OCI-LY7 (cell line): ENCODE results near the gene CCDC33. TPM values are rescaled to one million over a fixed set of nuclear protein-coding genes. Genes with fewer than 3 reads are reported as not detected.
A peak's percentile ranks its signal among the peaks of the same experiment; 100 is the strongest.

ENCODE experiments used
- BruUV-seq: library from RNA; stranded (reverse); fragments of 400-500 nt; replicated peaks from 2 replicates; lab custom pipeline; 2021; lab: Mats Ljungman, UMichigan
- CTCF ChIA-PET: fragments of 300-600 bp; sonication (Branson Sonifier 250); formaldehyde crosslinking; loops from one replicate; lab custom pipeline; 2022; ENCODE audit warnings: antibody characterized with exemption; ENCODE audit not compliant: unreplicated experiment; lab: Charles Lee
- POLR2A ChIA-PET: fragments of 300-600 bp; sonication (Branson Sonifier 250); formaldehyde crosslinking; loops from one replicate; lab custom pipeline; 2022; ENCODE audit warnings: antibody characterized with exemption; lab: Charles Lee
- DNase-seq: peaks from one replicate; pipeline ENCODE4 v3.0.0-alpha.2; 2015; ENCODE audit warnings: low spot score
- H2AFZ ChIP-seq: fragments of 200-600 bp; sonication (generic), shearing (Covaris generic); 2 replicates; pipeline ENCODE4 v1.6.1; 2014; ENCODE audit warnings: mild to moderate bottlenecking, antibody characterized with exemption, low read length, moderate library complexity
- H3K27ac ChIP-seq: fragments of 200-600 bp; sonication (generic); 2 replicates; pipeline ENCODE4 v1.5.1; 2014; ENCODE audit warnings: mixed run types, low read depth, mild to moderate bottlenecking, moderate library complexity, low read length, inconsistent platforms; ENCODE audit not compliant: poor library complexity, severe bottlenecking
- H3K36me3 ChIP-seq: fragments of 200-600 bp; sonication (generic); 2 replicates; pipeline ENCODE4 v1.6.1; 2014; ENCODE audit warnings: mild to moderate bottlenecking, antibody characterized with exemption, low read length, moderate library complexity, mixed read lengths; ENCODE audit not compliant: insufficient read depth
- H3K4me1 ChIP-seq: fragments of 200-600 bp; sonication (generic); 2 replicates; pipeline ENCODE4 v1.5.1; 2014; ENCODE audit warnings: mild to moderate bottlenecking, low read length; ENCODE audit not compliant: insufficient read depth, poor library complexity, severe bottlenecking
- H3K4me2 ChIP-seq: fragments of 200-600 bp; sonication (generic); 2 replicates; pipeline ENCODE4 v1.6.1; 2014; ENCODE audit warnings: mild to moderate bottlenecking, low read length
- H3K4me3 ChIP-seq: fragments of 200-600 bp; sonication (generic); 2 replicates; pipeline ENCODE4 v1.5.1; 2014; ENCODE audit warnings: mild to moderate bottlenecking, low read depth, low read length; ENCODE audit not compliant: poor library complexity, severe bottlenecking
- H3K79me2 ChIP-seq: fragments of 200-600 bp; sonication (generic); 2 replicates; pipeline ENCODE4 v1.6.1; 2016; ENCODE audit warnings: low read depth, mild to moderate bottlenecking, low read length, moderate library complexity, mixed read lengths; ENCODE audit not compliant: insufficient read depth
- H3K9me2 ChIP-seq: fragments of 200-600 bp; sonication (generic); 2 replicates; pipeline ENCODE4 v1.6.1; 2016; ENCODE audit warnings: mild to moderate bottlenecking, low read length, mixed read lengths; ENCODE audit not compliant: insufficient read depth
- H3K9me3 ChIP-seq: fragments of 200-600 bp; sonication (generic); 2 replicates; pipeline ENCODE4 v1.6.1; 2014; ENCODE audit warnings: mild to moderate bottlenecking, mixed run types, low read length, mixed read lengths
- H4K20me1 ChIP-seq: fragments of 200-600 bp; sonication (generic); 2 replicates; pipeline ENCODE4 v1.6.1; 2014; ENCODE audit warnings: mild to moderate bottlenecking, antibody characterized with exemption, low read length, moderate library complexity, mixed read lengths; ENCODE audit not compliant: insufficient read depth
- CTCF ChIP-seq: fragments of 200-600 bp; sonication (generic); conservative IDR thresholded peaks from 2 replicates; pipeline ENCODE4 v1.5.1; 2014; ENCODE audit warnings: mild to moderate bottlenecking, antibody characterized with exemption, low read length, moderate library complexity, mixed read lengths
- EZH2phosphoT487 ChIP-seq: fragments of 200-600 bp; sonication (generic); IDR thresholded peaks from 2 replicates; pipeline ENCODE4 v1.6.1; 2018; ENCODE audit warnings: low read depth, borderline replicate concordance, mild to moderate bottlenecking, mixed run types, antibody characterized with exemption, low read length, moderate library complexity, mixed read lengths
- intact Hi-C: fragments of 100-400 bp; cut with micrococcal nuclease; formaldehyde crosslinking; loops from one replicate; pipeline ENCODE4 v1.10.0; 2022; ENCODE audit not compliant: unreplicated experiment
- total RNA-seq, 2 experiments: library from RNA; depleted of rRNA in 1 of 2; stranded (reverse); fragments of >200 nt in 1 of 2; shearing (Covaris generic) in 1 of 2; gene quantifications; 2 replicates each; pipeline ENCODE4 v1.2.3, GENCODE V29; 2014 to 2022

The CCDC33 gene
- total RNA-seq, 2 experiments from 2014 or later, result not detected

GRCh38 chr15:74384881-74385643 is 148.9 kb downstream of the CCDC33 start:
- no peaks in the 10 kb centered on the region for H4K20me1 ChIP-seq
- peak overlapping the region; percentile 50 for H3K27ac ChIP-seq
- peaks cover 55% of the 10 kb centered on the region for H3K4me1 ChIP-seq
- no TSS peak for BruUV-seq
- DNase-seq, result peak; percentile 56
- ChIA-PET CTCF (interaction anchor here (1.0 to 1.8 kb wide), 7 partner anchors 9 to 55 kb away, joined by 3 to 7 read pairs (median 3); no protein-coding TSS in a partner anchor), POLR2A (interaction anchor here (0.5 to 1.7 kb wide), 8 partner anchors 12 to 84 kb away, joined by 3 to 7 read pairs (median 4); no protein-coding TSS in a partner anchor)
- no peaks in the 10 kb centered on the region for H3K9me3 ChIP-seq
- intact Hi-C loops, result no loop called here
- no peaks in the 10 kb centered on the region for H3K79me2 ChIP-seq
- H3K4me2 ChIP-seq, result peak overlapping the region; percentile 55
- H3K4me3 ChIP-seq, result no peak overlapping the region
- H2AFZ ChIP-seq, result no peak overlapping the region
- TF ChIP-seq CTCF (no peak), EZH2phosphoT487 (no peak)
- no peaks in the 10 kb centered on the region for H3K9me2 ChIP-seq
- H3K36me3 ChIP-seq, result no peaks in the 10 kb centered on the region

GRCh38 chr15:74385733-74386132 is 149.6 kb downstream of the CCDC33 start:
- ChIA-PET POLR2A (interaction anchor here (1.4 to 1.7 kb wide), 3 partner anchors 11 to 56 kb away, joined by 5 to 7 read pairs (median 7); no protein-coding TSS in a partner anchor), CTCF (interaction anchor here (1.0 to 1.8 kb wide), 5 partner anchors 10 to 54 kb away, joined by 3 to 7 read pairs (median 3); no protein-coding TSS in a partner anchor)
- Histone ChIP-seq H3K9me3 (no peaks in the 10 kb centered on the region), H2AFZ (no peak overlapping the region), H3K4me2 (peak overlapping the region; percentile 55), H3K4me3 (no peak overlapping the region), H3K36me3 (no peaks in the 10 kb centered on the region), H3K4me1 (peaks cover 55% of the 10 kb centered on the region), H4K20me1 (no peaks in the 10 kb centered on the region), H3K27ac (no peak overlapping the region), H3K9me2 (no peaks in the 10 kb centered on the region), H3K79me2 (no peaks in the 10 kb centered on the region)
- BruUV-seq, result no TSS peak
- intact Hi-C loops, result no loop called here
- no peak for DNase-seq
- no peak for TF ChIP-seq EZH2phosphoT487
- no peak for TF ChIP-seq CTCF

Other genes starting within 250 kb of the CCDC33 start
- 5.7 and 8.0 TPM in 2 replicates for gene STOML1, start 244.0 kb upstream of the CCDC33 start, total RNA-seq (2014; rRNA removed; shearing (Covaris generic))
- gene STOML1, start 244.0 kb upstream of the CCDC33 start, total RNA-seq (2022), result 8.9 and 10.0 TPM in 2 replicates
- 9.6 and 16.9 TPM in 2 replicates for gene PML, start 241.6 kb upstream of the CCDC33 start, total RNA-seq (2014; rRNA removed; shearing (Covaris generic))
- 26.1 and 28.1 TPM in 2 replicates for gene PML, start 241.6 kb upstream of the CCDC33 start, total RNA-seq (2022)
- 0.76 TPM in 1 of 2 replicates, not detected in the other for gene GOLGA6A, start 153.8 kb upstream of the CCDC33 start, total RNA-seq (2014; rRNA removed; shearing (Covaris generic))
- gene GOLGA6A, start 153.8 kb upstream of the CCDC33 start, total RNA-seq (2022), result 0.13 and 0.63 TPM in 2 replicates
- not detected in 2 replicates for gene ISLR2, start 105.7 kb upstream of the CCDC33 start, total RNA-seq (2014; rRNA removed; shearing (Covaris generic))
- not detected in 2 replicates for gene ISLR2, start 105.7 kb upstream of the CCDC33 start, total RNA-seq (2022)
- not detected in 2 replicates for gene ISLR, start 62.6 kb upstream of the CCDC33 start, total RNA-seq (2014; rRNA removed; shearing (Covaris generic))
- not detected in 2 replicates for gene ISLR, start 62.6 kb upstream of the CCDC33 start, total RNA-seq (2022)
- not detected in 2 replicates for gene STRA6, start 33.5 kb upstream of the CCDC33 start, total RNA-seq (2014; rRNA removed; shearing (Covaris generic))
- not detected in 2 replicates for gene STRA6, start 33.5 kb upstream of the CCDC33 start, total RNA-seq (2022)
- gene CYP11A1, start 131.3 kb downstream of the CCDC33 start, total RNA-seq (2014; rRNA removed; shearing (Covaris generic)), result not detected in 2 replicates
- gene CYP11A1, start 131.3 kb downstream of the CCDC33 start, total RNA-seq (2022), result not detected in 2 replicates
- 0.06 and 0.08 TPM in 2 replicates for gene SEMA7A, start 197.6 kb downstream of the CCDC33 start, total RNA-seq (2014; rRNA removed; shearing (Covaris generic))
- gene SEMA7A, start 197.6 kb downstream of the CCDC33 start, total RNA-seq (2022), result 0.46 and 1.0 TPM in 2 replicates
- gene UBL7, start 224.8 kb downstream of the CCDC33 start, total RNA-seq (2014; rRNA removed; shearing (Covaris generic)), result 29.5 and 32.6 TPM in 2 replicates
- 41.3 and 44.1 TPM in 2 replicates for gene UBL7, start 224.8 kb downstream of the CCDC33 start, total RNA-seq (2022)